HEK293 (cell line): Measurements from ENCODE around the gene LDLRAP1.

ENCODE experiments used
- ATF2 ChIP-seq: fragments of 450-650 bp; formaldehyde crosslinking; IDR thresholded peaks from 2 replicates; pipeline ENCODE4 v1.5.1; 2016; ENCODE audit warnings: missing biosample characterization, missing genetic modification characterization, low read depth
- CTCF ChIP-seq: fragments of 450-650 bp; formaldehyde crosslinking; IDR thresholded peaks from 2 replicates; pipeline ENCODE4 v1.5.1; 2016; ENCODE audit warnings: missing biosample characterization, missing genetic modification characterization
- EGR2 ChIP-seq: fragments of 450-650 bp; formaldehyde crosslinking; IDR thresholded peaks from 2 replicates; pipeline ENCODE4 v1.5.1; 2016; ENCODE audit warnings: low read depth, missing biosample characterization, missing genetic modification characterization
- PATZ1 ChIP-seq: fragments of 450-650 bp; formaldehyde crosslinking; IDR thresholded peaks from 2 replicates; pipeline ENCODE4 v1.5.1; 2016; ENCODE audit warnings: missing biosample characterization, missing genetic modification characterization
- SETDB1 ChIP-seq: IDR thresholded peaks from one replicate; pipeline ENCODE4 v1.6.1; 2017; ENCODE audit warnings: mild to moderate bottlenecking, low read length, moderate library complexity, mixed read lengths; ENCODE audit not compliant: insufficient read length
- TRIM28 ChIP-seq: IDR thresholded peaks from 2 replicates; pipeline ENCODE4 v1.6.1; 2011; ENCODE audit warnings: low read length, control low read depth, borderline replicate concordance
- ZNF10 ChIP-seq: fragments of 450-650 bp; formaldehyde crosslinking; IDR thresholded peaks from 2 replicates; pipeline ENCODE4 v1.5.1; 2017; ENCODE audit warnings: missing biosample characterization, missing genetic modification characterization
- ZNF121 ChIP-seq: fragments of 450-650 bp; formaldehyde crosslinking; IDR thresholded peaks from 2 replicates; pipeline ENCODE4 v1.5.1; 2016; ENCODE audit warnings: missing biosample characterization, missing genetic modification characterization
- ZNF184 ChIP-seq: fragments of 450-650 bp; IDR thresholded peaks from 2 replicates; pipeline ENCODE4 v1.5.1; 2018; ENCODE audit warnings: missing biosample characterization, mild to moderate bottlenecking, missing genetic modification characterization
- ZNF23 ChIP-seq: fragments of 450-650 bp; formaldehyde crosslinking; IDR thresholded peaks from 2 replicates; pipeline ENCODE4 v1.5.1; 2016; ENCODE audit warnings: missing biosample characterization, missing genetic modification characterization, borderline replicate concordance
- ZNF292 ChIP-seq: fragments of 450-650 bp; formaldehyde crosslinking; IDR thresholded peaks from 2 replicates; pipeline ENCODE4 v1.5.1; 2016; ENCODE audit warnings: low read depth, missing biosample characterization, missing genetic modification characterization, borderline replicate concordance
- ZNF580 ChIP-seq: fragments of 450-650 bp; formaldehyde crosslinking; IDR thresholded peaks from 2 replicates; pipeline ENCODE4 v1.5.1; 2016; ENCODE audit warnings: missing biosample characterization, missing genetic modification characterization
- ZNF639 ChIP-seq: fragments of 450-650 bp; formaldehyde crosslinking; IDR thresholded peaks from 2 replicates; pipeline ENCODE4 v1.5.1; 2016; ENCODE audit warnings: missing biosample characterization, missing genetic modification characterization
- ZNF785 ChIP-seq: fragments of 450-650 bp; formaldehyde crosslinking; IDR thresholded peaks from 2 replicates; pipeline ENCODE4 v1.5.1; 2016; ENCODE audit warnings: missing biosample characterization, missing genetic modification characterization

GRCh38 chr1:25543425-25544242, at the start of gene LDLRAP1:
- TF ChIP-seq CTCF (tag by site-specific recombination) (no peak), EGR2 (tag by site-specific recombination) (no peak), ZNF10 (tag by site-specific recombination) (no peak), TRIM28 (no peak), ZNF23 (tag by site-specific recombination) (no peak), PATZ1 (peak; percentile 35; the same call in 1 of the 2 replicates), ZNF785 (no peak), ZNF184 (0 out of 2 replicates have a peak, but pooled peaks have one; percentile 21), SETDB1 (no peak), ZNF121 (tag by site-specific recombination) (no peak), ZNF292 (tag by site-specific recombination) (no peak), ATF2 (tag by site-specific recombination) (no peak), ZNF639 (tag by site-specific recombination) (no peak), ZNF580 (tag by site-specific recombination) (no peak)
